Peyer's patch (tissue), 4 donors: ENCODE measurements around the gene SRRT. TPM values are rescaled to one million over a fixed set of nuclear protein-coding genes. Genes with fewer than 3 reads are reported as not detected.
A peak's percentile ranks its signal among the peaks of the same experiment; 100 is the strongest.

Experiments
- DNase-seq, 3 donors: peaks; one replicate each; pipeline ENCODE4 v3.0.0-alpha.2; 2017 to 2019
- H3K27ac ChIP-seq, 4 donors: fragments of 200-600 bp; sonication (generic); one replicate each; pipeline ENCODE4 v1.5.1; 2016 to 2019
- H3K27me3 ChIP-seq, 2 donors: fragments of 200-600 bp; sonication (generic); one replicate each; pipeline ENCODE4 v1.5.1; 2019
- H3K36me3 ChIP-seq, 3 donors: fragments of 200-600 bp; sonication (generic); one replicate each; pipeline ENCODE4 v1.5.1; 2016 to 2019
- H3K4me1 ChIP-seq, 4 donors: fragments of 200-600 bp; sonication (generic); one replicate each; pipeline ENCODE4 v1.5.1; 2016 to 2019
- H3K4me3 ChIP-seq, 4 donors: fragments of 200-600 bp; sonication (generic); 1 replicate in 3 of 4; 2 replicates in 1 of 4; pipeline ENCODE4 v1.5.1; 2016 to 2019; ENCODE audit warnings: mild to moderate bottlenecking in 1 of 4
- H3K9me3 ChIP-seq, 4 donors: fragments of 200-600 bp; sonication (generic); one replicate each; pipeline ENCODE4 v1.5.1; 2016 to 2019; ENCODE audit warnings: mild to moderate bottlenecking in 1 of 4
- CTCF ChIP-seq, 6 experiments: fragments of 450-650 bp in 4 of 6; fragments of 200-600 bp in 2 of 6; sonication (generic) in 1 of 6; IDR thresholded peaks; one replicate each; pipeline ENCODE4 v1.5.1; 2017 to 2019; ENCODE audit warnings: antibody characterized with exemption in 6 of 6, mild to moderate bottlenecking in 3 of 6, moderate library complexity in 1 of 6
- POLR2A ChIP-seq, 2 donors: fragments of 450-650 bp; IDR thresholded peaks; one replicate each; pipeline ENCODE4 v1.5.1; 2017; ENCODE audit warnings: antibody characterized with exemption in 2 of 2, mild to moderate bottlenecking in 2 of 2, moderate library complexity in 2 of 2
- total RNA-seq, 4 donors: library from RNA; depleted of rRNA; stranded (reverse); fragments of >200 nt; gene quantifications; one replicate each; pipeline ENCODE4 v1.1.0, GENCODE V29; 2016

Gene SRRT
- total RNA-seq, 4 donors from 2014 or later: 60.9 to 272 (median 113) TPM

- H3K27me3 ChIP-seq: no peaks in the 10 kb centered on the region
- peaks cover 0 to 20% (median 0%) of the 10 kb centered on the region in 3 donors for H3K36me3 ChIP-seq
- no peak overlapping the region for H3K27ac ChIP-seq
- peaks cover 6 to 42% (median 12%) of the 10 kb centered on the region in 4 donors for H3K4me1 ChIP-seq
- H3K9me3 ChIP-seq: no peaks in the 10 kb centered on the region
- no peak for DNase-seq
- TF ChIP-seq CTCF (IDR thresholded peaks at IDR 0.05) (no peak), POLR2A (IDR thresholded peaks at IDR 0.05) (no peak)
- H3K4me3 ChIP-seq: no peak overlapping the region
These were observed 10.5 kb upstream of the SRRT start for GRCh38 chr7:100864263-100864845.

GRCh38 chr7:100865372-100865911, 9.5 kb upstream of the SRRT start:
- H3K36me3 ChIP-seq: peaks cover 0 to 13% (median 0%) of the 10 kb centered on the region in 3 donors
- H3K27ac ChIP-seq: peak overlapping the region; percentile 75 to 95 (median 86)
- no peak for TF ChIP-seq POLR2A (IDR thresholded peaks at IDR 0.05)
- TF ChIP-seq CTCF (IDR thresholded peaks at IDR 0.05): no peak
- DNase-seq: no peak
- peak overlapping the region in 3 of 4 donors; percentile 9 to 71 (median 66) for H3K4me3 ChIP-seq
- H3K9me3 ChIP-seq: no peaks in the 10 kb centered on the region
- peaks cover 6 to 42% (median 12%) of the 10 kb centered on the region in 4 donors for H3K4me1 ChIP-seq
- no peaks in the 10 kb centered on the region for H3K27me3 ChIP-seq

GRCh38 chr7:100865938-100866728, 8.8 kb upstream of the SRRT start:
- peak overlapping the region; percentile 75 to 95 (median 86) for H3K27ac ChIP-seq
- H3K27me3 ChIP-seq: no peaks in the 10 kb centered on the region
- no peaks in the 10 kb centered on the region for H3K9me3 ChIP-seq
- peak overlapping the region; percentile 15 to 71 (median 48) for H3K4me3 ChIP-seq
- peak in 2 of 3 donors; percentile 84 to 88 for DNase-seq
- H3K36me3 ChIP-seq: peaks cover 0 to 13% (median 0%) of the 10 kb centered on the region in 3 donors
- peaks cover 6 to 42% (median 12%) of the 10 kb centered on the region in 4 donors for H3K4me1 ChIP-seq
- TF ChIP-seq CTCF (IDR thresholded peaks at IDR 0.05) (no peak), POLR2A (IDR thresholded peaks at IDR 0.05) (peak; percentile 7 to 45)

GRCh38 chr7:100866729-100867039, 8.2 kb upstream of the SRRT start:
- no peaks in the 10 kb centered on the region for H3K9me3 ChIP-seq
- TF ChIP-seq POLR2A (IDR thresholded peaks at IDR 0.05) (no peak), CTCF (IDR thresholded peaks at IDR 0.05) (no peak)
- H3K4me1 ChIP-seq: peaks cover 6 to 42% (median 12%) of the 10 kb centered on the region in 4 donors
- H3K27ac ChIP-seq: peak overlapping the region; percentile 75 to 95 (median 86)
- DNase-seq: no peak
- H3K27me3 ChIP-seq: no peaks in the 10 kb centered on the region
- H3K4me3 ChIP-seq: peak overlapping the region; percentile 30 to 71 (median 64)
- H3K36me3 ChIP-seq: peaks cover 0 to 7% (median 0%) of the 10 kb centered on the region in 3 donors

- TF ChIP-seq POLR2A (IDR thresholded peaks at IDR 0.05) (no peak), CTCF (IDR thresholded peaks at IDR 0.05) (no peak)
- Histone ChIP-seq H3K36me3 (peaks cover 0 to 8% (median 0%) of the 10 kb centered on the region in 3 donors), H3K4me3 (peak within 1 kb of the TSS; percentile 30 to 71 (median 64)), H3K27me3 (no peaks in the 10 kb centered on the region), H3K4me1 (peaks cover 6 to 42% (median 12%) of the 10 kb centered on the region in 4 donors), H3K9me3 (no peaks in the 10 kb centered on the region), H3K27ac (peak within 1 kb of the TSS; percentile 75 to 95 (median 86))
- peak; percentile 70 to 88 (median 76) for DNase-seq
These were observed 7.7 kb upstream of the SRRT start, which contains the start of gene TRIP6 for GRCh38 chr7:100867040-100867775. TSS of gene TRIP6 (plus strand) at chr7:100867387. CDS start at chr7:100867498, 111 bp downstream.
